C4-2B (cell line): ENCODE data around the gene ZNF454.

Experiments
- CTCF ChIP-seq: fragments of 450-650 bp; conservative IDR thresholded peaks from 2 replicates; pipeline ENCODE4 v1.5.1; 2017; ENCODE audit warnings: mild to moderate bottlenecking
- ZFX ChIP-seq: fragments of 450-650 bp; IDR thresholded peaks from 2 replicates; pipeline ENCODE4 v1.6.1; 2017

- no peak for TF ChIP-seq CTCF
- no peak for TF ChIP-seq ZFX
Measured at GRCh38 chr5:178983728-178984127, 42.7 kb downstream of the ZNF454 start.
